Progenitor cell of endocrine pancreas (in vitro differentiated cells): ENCODE measurements around the gene ZCCHC7. TPM values are rescaled to one million over a fixed set of nuclear protein-coding genes. Genes with fewer than 3 reads are reported as not detected.

Experiments used
- DNase-seq: peaks from one replicate; pipeline ENCODE4 v3.0.0; 2021; ENCODE audit warnings: low spot score; ENCODE audit not compliant: unreplicated experiment
- H3K27ac Mint-ChIP-seq: 2 replicates; pipeline ENCODE4 v1.8.0; 2021; ENCODE audit warnings: mild to moderate bottlenecking, moderate library complexity, mixed read lengths
- H3K27me3 Mint-ChIP-seq: 2 replicates; pipeline ENCODE4 v1.8.0; 2021; ENCODE audit warnings: mixed read lengths
- H3K36me3 Mint-ChIP-seq: 2 replicates; pipeline ENCODE4 v1.8.0; 2022; ENCODE audit warnings: mixed read lengths; ENCODE audit not compliant: insufficient read depth
- H3K4me1 Mint-ChIP-seq: 2 replicates; pipeline ENCODE4 v1.8.0; 2021; ENCODE audit warnings: low read depth, mixed read lengths
- H3K4me3 Mint-ChIP-seq: 2 replicates; pipeline ENCODE4 v1.8.0; 2021; ENCODE audit warnings: low read depth, mild to moderate bottlenecking, moderate library complexity, mixed read lengths
- H3K9me3 Mint-ChIP-seq: 2 replicates; pipeline ENCODE4 v1.8.0; 2021; ENCODE audit warnings: low read depth, mixed read lengths
- total RNA-seq: library from RNA; stranded (reverse); gene quantifications from 2 replicates; pipeline ENCODE4 v1.2.1, GENCODE V29; 2021
- TF ChIP-seq, protein P1 (sequence below): fragments of 200-600 bp; sonication (generic); IDR thresholded peaks from one replicate; pipeline ENCODE4 v1.5.0; 2021; ENCODE audit warnings: antibody characterized with exemption, mild to moderate bottlenecking; ENCODE audit not compliant: unreplicated experiment

The ZCCHC7 gene
- total RNA-seq, 1 donor from 2014 or later: 16.6 TPM

DNA sequence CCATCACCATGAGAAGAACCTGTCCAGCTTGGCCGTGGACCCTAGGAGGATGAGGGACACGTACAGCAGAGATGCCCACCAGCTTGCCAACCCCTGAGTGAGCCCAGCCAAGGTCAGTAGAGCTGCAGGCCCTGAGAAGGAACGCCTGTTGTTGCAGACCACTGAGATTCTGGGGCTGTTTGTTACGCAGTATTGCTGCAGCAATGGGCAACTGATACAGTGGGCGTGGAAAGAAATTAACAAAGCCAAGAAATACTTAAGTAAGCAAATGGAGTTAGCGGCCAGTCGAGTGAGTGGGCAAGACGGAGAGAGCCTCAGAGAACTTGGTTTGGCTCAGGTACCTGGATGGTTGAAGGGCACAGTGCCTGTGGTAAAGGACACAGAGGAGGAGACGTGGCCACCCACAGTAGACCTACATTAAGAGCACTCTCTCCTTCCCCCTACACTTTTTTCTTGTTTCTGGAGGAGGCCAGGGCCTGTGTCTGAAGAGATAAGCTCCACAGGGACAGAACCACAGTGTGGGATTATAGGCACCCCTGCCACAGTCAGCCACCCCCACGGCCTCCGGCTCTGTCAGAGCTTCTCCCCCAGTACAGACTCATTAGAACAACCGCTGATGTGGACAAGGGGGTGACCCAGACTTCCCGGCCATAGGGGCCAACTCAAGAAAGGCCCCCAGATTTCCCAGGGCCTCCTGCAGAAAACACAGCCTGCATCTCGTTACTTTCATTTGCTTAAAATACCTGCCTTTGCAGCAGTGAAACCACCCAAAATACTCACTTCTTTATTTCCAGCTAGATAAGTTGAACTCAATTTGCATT lies 262.0 kb downstream of the ZCCHC7 start:
- Mint-ChIP-seq H3K4me1 (no peaks in the 10 kb centered on the region), H3K4me3 (no peak overlapping the region), H3K27me3 (peaks cover 11% of the 10 kb centered on the region), H3K9me3 (peaks cover 5% of the 10 kb centered on the region), H3K36me3 (no peaks in the 10 kb centered on the region), H3K27ac (no peak overlapping the region)
- TF ChIP-seq, protein P1, sequence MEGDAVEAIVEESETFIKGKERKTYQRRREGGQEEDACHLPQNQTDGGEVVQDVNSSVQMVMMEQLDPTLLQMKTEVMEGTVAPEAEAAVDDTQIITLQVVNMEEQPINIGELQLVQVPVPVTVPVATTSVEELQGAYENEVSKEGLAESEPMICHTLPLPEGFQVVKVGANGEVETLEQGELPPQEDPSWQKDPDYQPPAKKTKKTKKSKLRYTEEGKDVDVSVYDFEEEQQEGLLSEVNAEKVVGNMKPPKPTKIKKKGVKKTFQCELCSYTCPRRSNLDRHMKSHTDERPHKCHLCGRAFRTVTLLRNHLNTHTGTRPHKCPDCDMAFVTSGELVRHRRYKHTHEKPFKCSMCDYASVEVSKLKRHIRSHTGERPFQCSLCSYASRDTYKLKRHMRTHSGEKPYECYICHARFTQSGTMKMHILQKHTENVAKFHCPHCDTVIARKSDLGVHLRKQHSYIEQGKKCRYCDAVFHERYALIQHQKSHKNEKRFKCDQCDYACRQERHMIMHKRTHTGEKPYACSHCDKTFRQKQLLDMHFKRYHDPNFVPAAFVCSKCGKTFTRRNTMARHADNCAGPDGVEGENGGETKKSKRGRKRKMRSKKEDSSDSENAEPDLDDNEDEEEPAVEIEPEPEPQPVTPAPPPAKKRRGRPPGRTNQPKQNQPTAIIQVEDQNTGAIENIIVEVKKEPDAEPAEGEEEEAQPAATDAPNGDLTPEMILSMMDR: no peak
- no peak for DNase-seq

DNA sequence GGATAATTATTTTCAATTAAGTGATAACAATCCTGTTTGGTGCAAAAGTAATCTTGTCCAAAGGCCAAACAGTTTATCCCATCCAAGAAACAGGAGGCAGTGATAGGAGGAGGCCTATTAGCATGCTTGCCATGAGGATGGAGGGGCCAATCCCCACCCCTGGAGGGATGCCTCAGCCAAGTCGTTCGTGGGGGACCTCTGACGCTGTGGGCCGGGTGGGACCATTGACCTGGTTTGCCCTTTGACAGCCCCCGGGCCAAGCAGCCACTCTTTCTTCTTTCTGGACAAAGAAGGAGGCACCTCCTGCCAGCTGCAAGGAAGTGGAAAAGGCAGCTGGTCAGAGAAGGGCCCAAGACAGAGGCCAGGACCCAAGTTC lies 262.6 kb downstream of the ZCCHC7 start:
- Mint-ChIP-seq H3K27ac (no peak overlapping the region), H3K36me3 (no peaks in the 10 kb centered on the region), H3K9me3 (peaks cover 5% of the 10 kb centered on the region), H3K27me3 (peaks cover 8% of the 10 kb centered on the region), H3K4me1 (no peaks in the 10 kb centered on the region), H3K4me3 (no peak overlapping the region)
- TF ChIP-seq, protein P1: no peak
- no peak for DNase-seq

DNA sequence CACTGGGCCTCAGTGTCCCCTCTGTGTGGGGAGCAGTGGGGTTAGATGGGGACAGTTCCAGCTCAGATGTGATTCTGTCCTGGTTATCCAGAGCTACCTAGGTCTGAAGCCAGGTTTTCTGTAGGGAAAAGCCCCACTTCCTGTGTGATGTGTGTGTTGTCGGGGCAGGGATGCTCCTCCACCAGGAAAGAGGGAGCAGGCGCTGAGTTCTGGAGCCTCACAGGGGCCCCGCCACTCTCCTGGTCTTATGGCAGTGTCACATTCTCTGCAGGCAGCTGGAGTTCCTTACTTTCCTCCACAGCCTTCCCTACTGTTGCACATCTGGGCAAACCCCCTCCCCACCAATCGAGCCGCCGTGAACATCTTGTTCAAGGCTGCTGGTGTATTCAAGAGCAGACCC lies 263.0 kb downstream of the ZCCHC7 start:
- no peak overlapping the region for H3K4me3 Mint-ChIP-seq
- peaks cover 7% of the 10 kb centered on the region for H3K27me3 Mint-ChIP-seq
- TF ChIP-seq, protein P1: no peak
- no peaks in the 10 kb centered on the region for H3K4me1 Mint-ChIP-seq
- DNase-seq: no peak
- peaks cover 5% of the 10 kb centered on the region for H3K9me3 Mint-ChIP-seq
- H3K36me3 Mint-ChIP-seq: no peaks in the 10 kb centered on the region
- no peak overlapping the region for H3K27ac Mint-ChIP-seq

DNA sequence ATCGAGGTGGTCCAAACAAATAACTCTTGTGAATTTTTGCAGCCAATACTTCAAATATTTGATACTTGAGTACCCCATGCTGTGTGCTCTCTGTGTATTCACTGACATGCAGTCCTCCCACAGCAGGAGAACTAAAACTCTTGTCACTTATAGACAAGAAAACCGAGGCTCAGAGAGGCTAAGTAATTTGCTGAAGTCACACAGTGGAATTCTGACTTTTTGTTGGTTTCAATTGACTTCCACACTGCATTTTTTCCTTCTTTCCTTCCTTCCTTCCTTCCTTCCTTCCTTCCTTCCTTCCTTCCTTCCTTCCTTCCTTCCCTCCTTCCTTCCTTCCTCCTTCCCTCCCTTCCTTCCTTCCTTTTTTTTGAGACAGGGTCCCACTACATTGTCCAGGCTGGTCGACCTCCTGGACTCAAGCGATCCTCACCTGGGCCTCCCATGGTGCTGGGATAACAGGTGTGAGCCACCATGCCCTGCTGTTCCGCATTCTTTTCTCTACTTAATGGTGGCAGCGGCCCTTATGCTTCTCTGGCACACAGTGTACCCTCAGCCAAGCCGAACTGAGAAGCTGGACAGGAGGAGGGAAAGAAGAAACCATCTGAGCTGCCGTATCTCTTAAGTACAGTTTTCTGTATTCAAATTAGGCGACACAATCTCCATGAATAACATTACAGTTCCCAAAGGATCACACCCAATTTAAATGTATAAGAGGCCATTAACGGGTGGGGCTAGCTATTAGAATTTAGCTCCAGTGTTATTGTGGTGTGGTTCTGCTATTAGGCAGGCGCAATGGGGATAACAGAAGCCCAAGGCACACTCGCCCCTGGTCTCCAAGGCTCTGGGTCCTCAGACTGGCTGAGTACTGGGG lies 263.7 kb downstream of the ZCCHC7 start:
- Mint-ChIP-seq H3K4me3 (no peak overlapping the region), H3K36me3 (no peaks in the 10 kb centered on the region), H3K4me1 (no peaks in the 10 kb centered on the region), H3K27me3 (peaks cover 7% of the 10 kb centered on the region), H3K27ac (no peak overlapping the region), H3K9me3 (peaks cover 5% of the 10 kb centered on the region)
- no peak for DNase-seq
- TF ChIP-seq, protein P1: no peak

DNA sequence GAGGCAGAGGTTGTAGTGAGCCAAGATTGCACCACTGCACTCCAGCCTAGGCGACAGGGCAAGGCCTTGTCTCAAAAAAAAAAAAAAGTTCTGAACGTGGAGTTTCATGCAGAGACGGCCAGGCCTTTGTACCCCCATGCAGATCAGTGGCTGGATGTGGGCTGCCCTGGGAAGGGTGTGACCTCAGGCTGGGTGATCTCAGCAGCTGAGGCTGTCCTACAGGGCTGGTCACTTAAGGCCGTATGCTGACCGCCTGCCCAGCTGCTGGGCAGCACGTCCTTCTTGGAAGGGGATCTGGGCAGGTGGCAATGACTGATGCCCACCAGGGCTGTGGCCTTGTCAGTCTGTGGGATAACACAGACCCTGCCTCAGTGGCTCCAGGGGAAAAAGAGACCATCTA lies 264.9 kb downstream of the ZCCHC7 start:
- H3K4me3 Mint-ChIP-seq: no peak overlapping the region
- no peak overlapping the region for H3K27ac Mint-ChIP-seq
- H3K4me1 Mint-ChIP-seq: no peaks in the 10 kb centered on the region
- no peaks in the 10 kb centered on the region for H3K36me3 Mint-ChIP-seq
- H3K9me3 Mint-ChIP-seq: peaks cover 5% of the 10 kb centered on the region
- H3K27me3 Mint-ChIP-seq: peaks cover 7% of the 10 kb centered on the region
- DNase-seq: no peak
- TF ChIP-seq, protein P1: no peak
